Cardiac fibroblast (primary cell): ENCODE data around the gene C19orf73.

ENCODE experiments used
- DNase-seq, 2 donors: peaks; one replicate each; pipeline versions ENCODE4 v3.0.0 to v3.0.0-alpha.2; 2010; ENCODE audit warnings: low read depth in 2 of 2
- H3K4me3 ChIP-seq, 2 donors: replicated peaks in 1 of 2; 1 replicate in 1 of 2; 2 replicates in 1 of 2; pipeline ENCODE4 v1.5.1; 2011; ENCODE audit warnings: low read depth in 2 of 2, low read length in 2 of 2, mild to moderate bottlenecking in 2 of 2, moderate library complexity in 1 of 2
- TF ChIP-seq, protein P1 (sequence below): IDR thresholded peaks from one replicate; pipeline ENCODE4 v1.5.1; 2011; ENCODE audit warnings: low read depth, mild to moderate bottlenecking, low read length, inconsistent platforms

Gene C19orf73, protein sequence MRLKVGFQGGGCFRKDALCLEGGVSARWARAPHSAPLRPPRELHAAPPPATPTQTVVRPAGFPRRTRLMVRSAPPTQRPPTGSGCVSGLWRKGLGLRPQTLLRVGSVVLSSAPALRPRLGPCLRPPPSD

DNA sequence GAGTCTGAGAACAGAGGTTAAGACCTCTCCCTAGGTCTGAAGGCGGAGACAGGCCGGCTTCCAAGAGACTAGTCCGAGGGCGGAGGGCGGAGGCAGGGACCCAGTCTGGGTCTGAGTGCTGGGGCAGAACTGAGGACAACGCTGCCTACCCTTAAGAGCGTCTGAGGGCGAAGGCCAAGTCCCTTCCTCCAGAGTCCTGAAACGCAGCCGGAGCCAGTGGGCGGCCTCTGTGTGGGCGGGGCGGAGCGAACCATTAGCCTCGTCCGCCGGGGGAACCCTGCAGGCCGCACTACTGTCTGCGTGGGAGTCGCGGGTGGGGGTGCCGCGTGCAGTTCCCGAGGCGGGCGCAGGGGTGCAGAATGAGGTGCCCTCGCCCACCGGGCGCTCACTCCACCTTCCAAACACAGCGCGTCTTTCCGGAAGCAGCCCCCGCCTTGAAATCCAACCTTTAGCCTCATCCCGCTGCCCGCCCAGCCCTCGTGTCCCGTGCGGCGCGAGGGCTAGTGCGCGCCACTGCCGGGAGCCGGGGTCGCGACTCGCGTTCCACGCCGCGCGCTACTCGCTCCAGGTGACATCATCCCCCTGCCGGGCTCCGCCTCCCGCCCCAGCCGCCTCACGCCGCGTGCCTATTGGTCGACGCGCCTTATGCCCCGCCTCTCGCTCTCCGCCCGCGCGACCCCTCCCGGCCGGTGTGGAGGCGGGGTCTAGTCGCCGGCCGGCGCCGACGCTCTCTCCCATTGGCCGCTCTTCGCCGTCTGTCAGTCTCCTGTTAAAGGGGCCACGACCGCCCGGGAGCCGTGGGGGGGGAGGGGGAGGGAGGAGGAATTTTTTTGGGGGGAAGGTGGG is at the start of gene C19orf73:
Gene C19orf73, minus strand, starts transcription at position 579 of the 846 bp plus-strand sequence. Its CDS starts 121 bp downstream, at position 458.
- H3K4me3 ChIP-seq: peak within 1 kb of the TSS; percentile 71 to 76
- DNase-seq: peak; percentile 94 to 96
- TF ChIP-seq, protein P1, sequence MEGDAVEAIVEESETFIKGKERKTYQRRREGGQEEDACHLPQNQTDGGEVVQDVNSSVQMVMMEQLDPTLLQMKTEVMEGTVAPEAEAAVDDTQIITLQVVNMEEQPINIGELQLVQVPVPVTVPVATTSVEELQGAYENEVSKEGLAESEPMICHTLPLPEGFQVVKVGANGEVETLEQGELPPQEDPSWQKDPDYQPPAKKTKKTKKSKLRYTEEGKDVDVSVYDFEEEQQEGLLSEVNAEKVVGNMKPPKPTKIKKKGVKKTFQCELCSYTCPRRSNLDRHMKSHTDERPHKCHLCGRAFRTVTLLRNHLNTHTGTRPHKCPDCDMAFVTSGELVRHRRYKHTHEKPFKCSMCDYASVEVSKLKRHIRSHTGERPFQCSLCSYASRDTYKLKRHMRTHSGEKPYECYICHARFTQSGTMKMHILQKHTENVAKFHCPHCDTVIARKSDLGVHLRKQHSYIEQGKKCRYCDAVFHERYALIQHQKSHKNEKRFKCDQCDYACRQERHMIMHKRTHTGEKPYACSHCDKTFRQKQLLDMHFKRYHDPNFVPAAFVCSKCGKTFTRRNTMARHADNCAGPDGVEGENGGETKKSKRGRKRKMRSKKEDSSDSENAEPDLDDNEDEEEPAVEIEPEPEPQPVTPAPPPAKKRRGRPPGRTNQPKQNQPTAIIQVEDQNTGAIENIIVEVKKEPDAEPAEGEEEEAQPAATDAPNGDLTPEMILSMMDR: no peak

DNA sequence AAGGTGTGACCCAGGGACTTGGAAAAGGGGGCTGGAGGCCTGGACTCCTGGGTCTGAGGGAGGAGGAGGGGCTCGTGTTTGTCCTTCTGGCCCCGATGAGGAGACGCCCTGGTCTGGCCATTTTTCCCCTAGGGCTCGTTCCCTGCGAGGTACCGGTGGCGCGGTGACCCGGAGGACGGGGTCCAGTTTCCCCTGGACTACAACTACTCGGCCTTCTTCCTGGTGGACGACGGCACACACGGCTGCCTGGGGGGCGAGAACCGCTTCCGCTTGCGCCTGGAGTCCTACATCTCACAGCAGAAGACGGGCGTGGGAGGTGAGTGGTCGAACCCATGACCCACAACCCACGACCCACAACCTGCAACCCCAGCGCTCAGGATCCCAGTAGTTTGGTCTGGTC is 49.5 kb upstream of the C19orf73 start:
- TF ChIP-seq, protein P1: no peak
- no peak for DNase-seq
- H3K4me3 ChIP-seq: no peak overlapping the region

DNA sequence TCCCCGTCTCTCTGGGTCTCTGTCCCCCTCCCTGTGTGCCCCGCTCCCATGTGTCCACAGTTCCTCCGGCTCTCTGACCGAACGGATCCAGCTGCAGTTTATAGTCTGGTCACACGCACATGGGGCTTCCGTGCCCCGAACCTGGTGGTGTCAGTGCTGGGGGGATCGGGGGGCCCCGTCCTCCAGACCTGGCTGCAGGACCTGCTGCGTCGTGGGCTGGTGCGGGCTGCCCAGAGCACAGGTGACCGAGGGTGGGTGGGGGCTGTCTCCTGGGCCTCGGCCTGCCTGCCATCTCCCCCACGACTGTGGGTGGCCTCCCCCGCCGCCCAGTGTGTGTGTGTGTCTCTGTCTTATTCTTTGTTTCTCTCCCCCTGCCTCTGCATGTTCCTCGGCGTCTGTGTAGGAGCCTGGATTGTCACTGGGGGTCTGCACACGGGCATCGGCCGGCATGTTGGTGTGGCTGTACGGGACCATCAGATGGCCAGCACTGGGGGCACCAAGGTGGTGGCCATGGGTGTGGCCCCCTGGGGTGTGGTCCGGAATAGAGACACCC is 49.0 kb upstream of the C19orf73 start:
- TF ChIP-seq, protein P1: no peak
- no peak for DNase-seq
- no peak overlapping the region for H3K4me3 ChIP-seq

DNA sequence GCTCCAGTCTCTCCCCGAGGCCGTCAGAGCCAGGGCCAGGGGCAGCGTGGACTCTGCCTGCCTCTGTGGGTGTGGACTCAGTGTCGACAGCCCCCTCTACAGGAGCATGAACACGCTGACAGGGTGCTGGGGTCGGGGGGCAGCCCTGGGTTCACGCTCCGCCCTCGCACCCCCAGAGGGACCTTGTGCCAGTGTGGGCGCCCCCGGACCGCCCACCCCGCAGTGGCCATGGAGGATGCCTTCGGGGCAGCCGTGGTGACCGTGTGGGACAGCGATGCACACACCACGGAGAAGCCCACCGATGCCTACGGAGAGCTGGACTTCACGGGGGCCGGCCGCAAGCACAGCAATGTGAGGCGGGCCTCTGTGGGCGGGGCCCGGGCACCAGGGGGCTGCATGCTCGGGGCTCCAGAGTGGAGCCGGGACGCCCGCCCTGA is 46.9 kb upstream of the C19orf73 start:
- DNase-seq: no peak
- TF ChIP-seq, protein P1: no peak
- H3K4me3 ChIP-seq: no peak overlapping the region

DNA sequence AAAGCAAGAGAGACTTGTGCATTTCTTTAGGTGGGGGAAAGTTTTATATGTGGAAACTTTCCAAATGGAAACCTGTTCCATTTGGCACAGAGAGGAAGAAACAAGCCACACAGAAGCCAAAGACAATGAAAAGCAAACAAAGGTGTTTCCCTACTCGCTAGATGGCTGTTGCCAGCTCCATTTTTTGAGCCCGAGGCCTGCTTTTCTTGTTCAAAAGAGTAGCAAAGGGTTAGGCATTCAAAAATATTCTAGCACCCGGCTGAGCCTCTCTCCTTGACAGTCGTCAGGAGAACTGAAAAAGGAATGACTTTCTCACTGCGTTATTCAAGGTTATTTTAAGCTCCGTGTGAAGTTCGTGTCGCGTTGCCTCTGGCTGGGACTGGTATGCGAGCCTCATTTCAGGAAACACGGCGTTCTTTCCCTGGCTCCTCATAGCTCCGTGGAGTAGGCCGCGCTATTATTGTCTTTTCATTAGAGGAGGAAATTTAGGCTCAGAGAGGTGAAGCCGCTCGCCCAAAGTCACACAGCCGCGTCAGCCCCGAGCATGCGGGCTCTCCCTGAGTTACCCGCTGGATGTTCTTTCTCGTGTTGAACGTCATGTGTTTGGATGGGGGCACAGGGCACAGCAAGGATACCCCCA is 46.3 kb upstream of the C19orf73 start:
- no peak overlapping the region for H3K4me3 ChIP-seq
- TF ChIP-seq, protein P1: no peak
- no peak for DNase-seq

DNA sequence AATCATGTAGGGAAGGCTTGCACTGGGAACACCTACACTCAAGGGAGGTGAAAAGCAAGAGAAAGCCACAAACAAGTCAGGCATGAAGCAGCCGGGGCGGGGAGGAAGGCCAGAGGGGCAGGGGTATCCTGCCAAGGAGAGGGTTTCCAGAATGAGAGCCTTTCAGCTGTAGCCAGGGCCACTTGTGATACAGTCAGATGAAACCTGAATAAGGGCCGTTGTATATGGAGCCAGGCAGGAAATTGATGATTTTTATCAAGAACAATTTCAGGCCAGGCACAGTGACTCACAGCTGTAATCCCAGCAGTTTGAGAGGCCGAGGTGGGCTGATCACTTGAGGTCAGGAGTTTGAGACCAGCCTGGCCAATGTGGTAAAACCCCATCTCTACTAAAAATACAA is 43.0 kb upstream of the C19orf73 start:
- peak in 1 of 2 donors; percentile 44 for DNase-seq
- TF ChIP-seq, protein P1: no peak
- no peak overlapping the region for H3K4me3 ChIP-seq
